Neural cell (in vitro differentiated cells): ENCODE results near the gene GRAMD1B.

ENCODE experiments used
- CTCF ChIP-seq: fragments of 450-650 bp; IDR thresholded peaks from 2 replicates; pipeline ENCODE4 v1.5.1; 2014; ENCODE audit warnings: antibody characterized with exemption, mild to moderate bottlenecking, moderate library complexity; ENCODE audit not compliant: poor library complexity, severe bottlenecking
- EZH2 ChIP-seq: fragments of 200-600, 300-800 bp; shearing (Covaris generic), sonication (generic); IDR thresholded peaks from 2 replicates; pipeline ENCODE4 v1.6.1; 2014; ENCODE audit warnings: antibody characterized with exemption, low read length, borderline replicate concordance, mild to moderate bottlenecking; ENCODE audit not compliant: insufficient read depth, poor library complexity, severe bottlenecking
- POLR2AphosphoS5 ChIP-seq: IDR thresholded peaks from 2 replicates; pipeline ENCODE4 v1.6.1; 2012
- RAD21 ChIP-seq: fragments of 450-650 bp; conservative IDR thresholded peaks from 2 replicates; pipeline ENCODE4 v1.6.1; 2014; ENCODE audit warnings: antibody characterized with exemption, mild to moderate bottlenecking, moderate library complexity

GRCh38 chr11:123408619-123409455 lies 21.2 kb upstream of the GRAMD1B start:
- TF ChIP-seq CTCF (no peak), EZH2 (no peak), POLR2AphosphoS5 (no peak), RAD21 (no peak)
